Retinal pigment epithelial cell (primary cell): Measurements from ENCODE around the gene DVL1.
"Not testable (repeated sequence)": the region's sequence is repeated elsewhere in the genome, so short reads cannot be mapped to it uniquely, and the experiment has no call there.

Experiments
- DNase-seq: peaks from one replicate; pipeline ENCODE4 v3.0.0-alpha.2; 2010; ENCODE audit warnings: low read depth
- H3K4me3 ChIP-seq: 2 replicates; pipeline ENCODE4 v1.5.1; 2011; ENCODE audit warnings: mild to moderate bottlenecking, low read length, control low read depth, moderate library complexity
- TF ChIP-seq, protein P1 (sequence below): conservative IDR thresholded peaks from 2 replicates; pipeline ENCODE4 v1.5.1; 2011; ENCODE audit warnings: low read depth, low read length, control low read depth, inconsistent platforms

The DVL1 gene

DNA sequence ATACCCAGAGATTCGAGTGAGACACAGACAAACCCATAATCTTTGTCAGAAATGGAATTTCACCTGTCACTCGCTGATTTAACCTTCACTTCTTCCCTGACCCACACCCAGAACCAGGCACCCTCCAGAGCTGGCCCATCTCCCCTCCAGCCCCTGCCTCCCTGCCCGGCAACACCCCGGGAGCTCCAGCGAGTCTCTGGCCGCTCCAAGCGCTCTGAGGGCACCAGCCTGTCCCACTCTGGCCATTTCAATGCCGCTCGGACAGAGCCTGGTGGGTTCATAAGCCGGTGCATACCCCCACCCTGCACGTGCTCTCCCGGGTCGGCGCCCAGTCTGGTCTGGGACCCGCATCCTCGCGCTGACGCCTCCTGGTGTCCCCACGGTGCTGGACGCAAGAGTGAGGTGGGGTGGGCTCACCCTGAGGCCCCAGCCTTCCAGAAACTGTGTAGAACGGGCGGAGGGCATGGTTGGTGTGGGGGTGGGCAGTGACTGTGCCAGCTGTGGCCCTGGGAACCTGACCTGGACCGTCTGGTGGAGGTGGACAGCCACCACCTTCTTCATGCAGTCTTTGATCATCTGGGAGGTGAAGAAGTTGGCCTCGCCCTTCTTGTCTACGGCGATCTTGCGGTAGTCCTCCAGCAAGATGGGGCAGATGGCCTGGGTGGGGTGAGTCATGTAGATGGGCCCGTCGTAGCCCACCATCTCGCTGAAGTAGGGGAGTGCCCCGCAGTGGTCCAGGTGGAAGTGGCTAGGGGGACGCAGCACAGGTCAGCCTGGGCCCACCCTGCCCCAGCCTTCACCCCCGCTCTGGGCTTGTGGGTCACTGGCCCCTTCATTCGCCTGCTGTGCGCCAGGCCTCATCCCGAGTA lies 30.2 kb downstream of the DVL1 start:
- TF ChIP-seq, protein P1, sequence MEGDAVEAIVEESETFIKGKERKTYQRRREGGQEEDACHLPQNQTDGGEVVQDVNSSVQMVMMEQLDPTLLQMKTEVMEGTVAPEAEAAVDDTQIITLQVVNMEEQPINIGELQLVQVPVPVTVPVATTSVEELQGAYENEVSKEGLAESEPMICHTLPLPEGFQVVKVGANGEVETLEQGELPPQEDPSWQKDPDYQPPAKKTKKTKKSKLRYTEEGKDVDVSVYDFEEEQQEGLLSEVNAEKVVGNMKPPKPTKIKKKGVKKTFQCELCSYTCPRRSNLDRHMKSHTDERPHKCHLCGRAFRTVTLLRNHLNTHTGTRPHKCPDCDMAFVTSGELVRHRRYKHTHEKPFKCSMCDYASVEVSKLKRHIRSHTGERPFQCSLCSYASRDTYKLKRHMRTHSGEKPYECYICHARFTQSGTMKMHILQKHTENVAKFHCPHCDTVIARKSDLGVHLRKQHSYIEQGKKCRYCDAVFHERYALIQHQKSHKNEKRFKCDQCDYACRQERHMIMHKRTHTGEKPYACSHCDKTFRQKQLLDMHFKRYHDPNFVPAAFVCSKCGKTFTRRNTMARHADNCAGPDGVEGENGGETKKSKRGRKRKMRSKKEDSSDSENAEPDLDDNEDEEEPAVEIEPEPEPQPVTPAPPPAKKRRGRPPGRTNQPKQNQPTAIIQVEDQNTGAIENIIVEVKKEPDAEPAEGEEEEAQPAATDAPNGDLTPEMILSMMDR: no peak
- no peak overlapping the region for H3K4me3 ChIP-seq
- DNase-seq: no peak

DNA sequence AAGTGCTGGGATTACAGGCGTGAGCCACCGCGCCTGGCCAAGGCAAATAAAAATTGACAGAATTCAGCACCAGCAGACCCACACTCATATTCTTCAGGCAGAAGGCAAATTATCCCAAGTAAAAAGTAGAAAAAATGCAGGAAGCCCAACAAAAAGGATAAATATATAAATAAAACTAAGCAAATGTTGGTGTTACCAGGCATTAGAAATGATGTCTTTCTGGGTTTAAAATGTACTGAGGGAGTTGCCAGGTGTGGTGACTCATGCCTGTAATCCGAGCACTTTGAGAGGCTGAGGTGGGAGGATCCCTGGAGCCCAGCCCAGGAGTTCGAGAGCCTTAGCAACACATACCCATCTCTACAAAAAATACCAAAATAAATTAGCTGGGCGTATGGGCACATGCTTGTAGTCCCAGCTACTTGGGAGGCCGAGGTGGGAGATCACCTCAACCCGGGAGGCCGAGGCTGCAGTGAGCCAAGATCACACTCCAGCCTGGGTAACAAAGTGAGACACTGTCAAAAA lies 31.0 kb downstream of the DVL1 start:
- no peak overlapping the region for H3K4me3 ChIP-seq
- peak; percentile 78 for DNase-seq
- TF ChIP-seq, protein P1: no peak

DNA sequence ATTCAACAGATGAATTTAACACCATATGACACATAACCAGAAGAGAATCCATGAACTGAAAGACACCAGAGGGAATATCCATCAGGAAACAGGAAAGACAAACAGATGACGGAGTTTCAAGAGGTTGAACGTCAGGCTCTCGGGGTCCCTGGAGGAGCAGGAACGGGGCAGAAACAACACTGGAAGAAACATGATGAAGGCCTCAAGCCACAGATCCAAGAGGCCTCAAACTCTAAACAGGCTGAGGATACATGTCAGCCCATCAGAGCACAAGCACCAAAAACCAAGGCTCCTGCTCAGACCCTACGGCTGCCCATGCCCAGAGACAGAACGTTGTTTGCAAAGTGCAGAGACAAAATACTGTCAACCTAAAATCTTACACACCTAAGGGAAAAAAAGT lies 31.8 kb downstream of the DVL1 start:
- no peak for DNase-seq
- TF ChIP-seq, protein P1: no peak

DNA sequence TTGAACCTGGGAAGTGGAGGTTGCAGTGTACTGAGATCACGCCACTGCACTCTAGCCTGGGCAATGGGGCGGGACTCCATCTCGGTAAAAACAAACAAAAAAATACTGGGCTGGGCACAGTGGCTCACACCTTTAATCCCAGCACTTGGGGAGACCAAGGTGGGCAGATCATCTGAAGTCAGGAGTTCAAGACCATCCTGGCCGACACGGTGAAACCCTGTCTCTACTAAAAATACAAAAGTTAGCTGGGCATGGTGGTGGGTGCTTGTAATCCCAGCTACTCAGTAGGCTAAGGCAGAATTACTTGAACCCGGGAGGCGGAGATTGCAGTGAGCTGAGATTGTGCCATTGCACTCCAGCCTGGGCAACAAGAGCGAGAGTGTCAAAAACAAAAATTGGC lies 33.0 kb downstream of the DVL1 start:
- DNase-seq: not testable (repeated sequence)

More for the DNA sequence above, 31.8 kb downstream of the DVL1 start:
- H3K4me3 ChIP-seq: no peak overlapping the region

DNA sequence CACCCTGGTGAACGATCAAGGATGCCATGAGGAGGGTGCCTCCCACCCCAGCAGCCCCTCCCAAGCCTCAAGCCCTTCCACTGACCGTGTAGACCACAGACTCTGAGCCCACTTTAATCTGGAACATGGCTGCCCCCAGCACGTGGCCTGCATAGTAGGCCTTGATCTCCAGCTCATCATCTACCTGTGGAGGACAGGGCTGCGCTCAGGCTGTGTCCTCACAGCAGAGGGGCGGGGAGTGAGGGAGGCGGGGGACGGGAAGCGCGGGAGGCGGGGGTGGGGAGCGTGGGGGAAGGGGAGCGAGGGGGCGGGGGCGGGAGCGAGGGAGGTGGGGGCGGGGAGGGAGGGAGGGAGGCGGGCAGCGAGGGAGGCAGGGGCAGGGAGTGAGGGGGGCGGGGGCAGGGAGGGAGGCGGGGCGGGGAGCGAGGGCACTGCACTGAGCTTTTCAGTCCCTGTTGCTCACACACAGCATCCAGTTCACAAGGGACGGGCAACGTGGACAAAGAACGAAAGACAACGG lies 33.7 kb downstream of the DVL1 start:
- TF ChIP-seq, protein P1: no peak
- no peak for DNase-seq
- H3K4me3 ChIP-seq: no peak overlapping the region

More for the DNA sequence above, 33.0 kb downstream of the DVL1 start:
- H3K4me3 ChIP-seq: not testable (repeated sequence)

DNA sequence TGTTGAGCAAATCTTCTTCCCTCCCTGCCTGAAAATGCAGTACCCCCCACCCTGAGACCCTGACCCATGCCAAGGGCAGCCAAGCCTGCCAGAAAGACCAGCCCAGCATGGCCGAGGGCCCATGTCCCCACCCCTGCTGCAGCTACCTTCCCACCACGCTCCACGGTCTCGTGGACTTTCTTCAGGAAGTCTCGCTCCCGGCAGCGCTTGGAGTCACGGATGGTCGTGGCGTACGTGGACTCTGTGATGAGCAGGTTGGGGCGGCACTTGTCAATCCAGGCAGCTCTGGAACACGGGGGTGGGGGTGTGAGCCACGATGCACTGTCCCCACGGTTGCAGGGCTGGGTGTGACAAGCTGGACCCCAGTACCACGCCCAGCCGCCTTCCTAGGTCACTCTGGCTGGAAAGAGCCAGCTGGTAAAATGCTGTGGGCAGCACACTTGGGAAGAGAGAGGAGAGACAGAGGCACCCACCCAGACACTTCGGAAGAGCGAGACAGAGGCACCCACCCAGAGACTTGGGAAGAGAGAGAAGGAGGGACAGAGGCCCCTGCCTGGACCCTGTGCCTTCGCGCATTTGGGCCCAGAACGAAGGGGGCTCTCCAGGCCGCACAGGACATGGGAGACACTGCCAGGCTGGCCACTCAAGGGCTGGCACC lies 34.4 kb downstream of the DVL1 start:
- TF ChIP-seq, protein P1: no peak
- no peak overlapping the region for H3K4me3 ChIP-seq
- no peak for DNase-seq

DNA sequence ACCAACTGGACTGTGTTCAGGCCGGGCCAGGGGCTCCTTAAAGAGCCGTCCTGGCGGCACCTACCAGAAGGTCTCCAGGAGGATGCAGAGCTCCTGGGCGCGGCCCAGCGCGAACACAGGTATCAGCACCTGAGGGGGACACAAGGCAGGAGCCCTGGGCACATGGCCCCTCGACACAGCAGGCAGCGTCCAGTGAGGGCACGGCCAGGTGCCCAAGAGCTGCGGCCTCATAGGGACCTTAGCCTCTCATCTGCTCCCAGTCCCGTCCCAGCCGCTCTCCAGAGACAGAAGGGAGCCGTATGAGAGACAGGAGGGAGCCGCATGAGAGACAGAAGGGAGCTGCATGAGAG lies 35.0 kb downstream of the DVL1 start:
- TF ChIP-seq, protein P1: no peak

More for the DNA sequence above, 35.0 kb downstream of the DVL1 start:
- DNase-seq: no peak
- no peak overlapping the region for H3K4me3 ChIP-seq
